GM04503 (cell line): Measurements from ENCODE around the gene VTCN1.
"Not testable (repeated sequence)": the region's sequence is repeated elsewhere in the genome, so short reads cannot be mapped to it uniquely, and the experiment has no call there.

Experiments used
- DNase-seq: peaks from one replicate; pipeline ENCODE4 v3.0.0-alpha.2; 2012; ENCODE audit warnings: low read depth

Gene VTCN1, protein sequence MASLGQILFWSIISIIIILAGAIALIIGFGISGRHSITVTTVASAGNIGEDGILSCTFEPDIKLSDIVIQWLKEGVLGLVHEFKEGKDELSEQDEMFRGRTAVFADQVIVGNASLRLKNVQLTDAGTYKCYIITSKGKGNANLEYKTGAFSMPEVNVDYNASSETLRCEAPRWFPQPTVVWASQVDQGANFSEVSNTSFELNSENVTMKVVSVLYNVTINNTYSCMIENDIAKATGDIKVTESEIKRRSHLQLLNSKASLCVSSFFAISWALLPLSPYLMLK

DNA sequence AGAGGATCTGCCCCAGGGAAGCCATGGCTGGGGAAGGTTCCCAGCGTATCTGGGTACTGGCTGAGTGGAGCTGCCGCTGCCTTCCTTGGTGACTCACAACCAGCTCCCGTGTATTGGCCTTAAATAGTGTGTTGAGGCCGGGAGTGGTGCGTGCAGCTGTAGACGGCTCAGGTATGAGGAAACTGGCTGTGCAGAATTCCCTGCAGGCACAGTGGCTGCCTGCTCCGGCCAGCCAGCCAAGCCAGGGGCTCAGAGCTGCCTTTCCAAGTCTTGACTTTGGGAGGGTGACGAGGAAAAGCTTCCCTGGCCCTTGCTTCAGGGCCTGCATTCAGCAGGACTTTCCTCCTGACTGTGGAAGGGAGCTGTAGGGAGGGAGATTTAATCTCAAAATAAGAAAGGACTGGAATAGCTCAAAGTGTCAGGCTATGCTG, at the start of gene VTCN1:
Gene VTCN1, minus strand, starts transcription at position 97 of the 431 bp plus-strand sequence. Its CDS starts 72 bp downstream, at position 25.
- DNase-seq: no peak

DNA sequence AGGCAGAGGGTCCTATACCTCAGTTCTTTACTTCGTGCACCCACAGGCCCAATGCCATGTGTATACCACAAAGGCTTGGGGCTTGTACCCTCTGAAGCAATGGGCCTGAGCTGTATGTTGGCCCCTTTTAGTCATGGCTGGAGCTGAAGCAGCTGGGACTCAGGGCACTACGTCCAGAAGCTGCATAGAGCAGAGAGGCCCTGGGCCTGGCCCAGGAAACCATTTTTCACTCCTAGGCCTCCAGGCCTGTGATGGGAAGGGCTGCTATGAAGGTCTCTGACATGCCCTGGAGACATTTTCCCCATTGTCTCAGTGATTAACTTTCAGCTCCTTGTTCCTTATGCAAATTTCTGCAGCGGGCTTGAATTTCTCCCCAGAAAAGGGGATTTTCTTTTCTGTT, 48.1 kb upstream of the VTCN1 start:
- DNase-seq: no peak

DNA sequence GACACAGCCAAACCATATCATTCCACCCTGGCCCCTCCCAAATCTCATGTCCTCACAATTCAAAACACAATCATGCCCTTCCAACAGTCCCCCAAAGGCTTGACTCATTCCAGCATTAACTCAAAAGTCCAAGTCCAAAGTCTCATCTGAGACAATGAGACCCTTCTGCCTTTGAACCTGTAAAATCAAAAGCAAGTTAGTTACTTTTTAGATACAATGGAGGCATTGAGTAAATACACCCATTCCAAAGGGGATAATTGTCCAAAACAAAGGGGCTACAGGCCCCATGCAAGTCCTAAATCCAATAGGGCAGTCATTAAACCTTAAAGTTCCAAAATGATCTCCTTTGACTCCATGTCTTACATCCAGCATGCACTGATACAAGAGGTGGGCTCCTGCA, 47.3 kb upstream of the VTCN1 start:
- DNase-seq: not testable (repeated sequence)

DNA sequence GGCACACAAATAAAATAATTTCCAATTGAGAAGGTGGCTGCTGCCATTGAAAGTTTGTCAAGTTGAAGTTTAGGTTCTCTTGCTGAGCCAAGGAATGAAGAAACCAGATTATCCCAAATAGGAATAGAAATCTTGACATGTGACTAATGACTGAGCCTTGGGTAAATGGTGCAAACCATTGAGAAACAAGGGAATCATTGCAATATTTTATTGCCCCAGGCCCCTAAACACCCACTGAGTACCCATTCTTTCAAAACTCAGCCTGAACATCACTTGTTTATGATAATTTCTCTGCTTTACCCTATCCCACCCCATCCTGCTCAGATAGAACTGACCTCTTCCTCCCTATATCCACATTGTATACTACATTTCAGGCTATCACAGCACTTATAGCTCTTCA, 46.6 kb upstream of the VTCN1 start:
- no peak for DNase-seq

DNA sequence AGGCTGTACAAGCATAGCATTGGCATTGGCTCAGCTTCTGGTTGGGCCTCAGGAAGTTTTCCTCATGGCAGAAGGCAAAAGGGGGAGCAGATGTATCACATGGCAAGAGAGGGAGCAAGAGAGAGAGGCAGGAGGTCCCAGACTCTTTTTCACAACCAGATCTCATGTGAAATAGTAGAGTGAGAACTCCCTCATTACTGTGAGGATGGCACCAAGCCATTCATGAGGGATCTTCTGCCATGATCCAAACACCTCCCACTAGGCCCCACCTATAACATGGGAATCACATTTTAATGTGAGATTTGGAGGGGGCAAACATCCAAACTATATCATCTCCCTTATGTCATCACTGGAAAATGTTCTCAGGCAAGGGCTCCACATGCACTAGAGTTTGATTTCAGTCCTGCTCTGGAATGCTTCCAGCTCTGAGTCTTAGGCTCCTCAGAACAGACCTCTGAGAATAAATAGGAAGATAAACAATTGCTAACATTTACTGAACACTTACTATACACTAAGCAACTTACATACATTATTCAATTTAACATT, 39.4 kb upstream of the VTCN1 start:
- DNase-seq: no peak

DNA sequence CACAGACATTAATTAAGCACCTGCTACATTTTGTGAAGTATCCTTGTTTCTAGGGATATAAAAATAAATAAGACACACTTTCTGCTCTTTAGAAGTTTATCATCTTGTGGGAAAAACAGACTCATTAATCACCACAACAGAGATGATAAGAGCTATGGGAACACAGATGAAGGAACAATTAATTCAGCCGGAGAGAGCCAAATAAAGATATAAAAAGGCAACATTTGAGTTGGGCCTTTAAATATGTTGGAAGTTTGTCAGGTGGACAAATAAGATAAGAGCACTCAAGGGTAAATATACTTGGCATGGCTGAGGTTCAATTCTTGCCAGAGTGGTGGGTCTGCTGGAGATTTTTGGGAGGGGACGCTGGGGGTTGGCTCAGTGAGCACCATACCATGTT, 34.2 kb upstream of the VTCN1 start:
- DNase-seq: no peak

DNA sequence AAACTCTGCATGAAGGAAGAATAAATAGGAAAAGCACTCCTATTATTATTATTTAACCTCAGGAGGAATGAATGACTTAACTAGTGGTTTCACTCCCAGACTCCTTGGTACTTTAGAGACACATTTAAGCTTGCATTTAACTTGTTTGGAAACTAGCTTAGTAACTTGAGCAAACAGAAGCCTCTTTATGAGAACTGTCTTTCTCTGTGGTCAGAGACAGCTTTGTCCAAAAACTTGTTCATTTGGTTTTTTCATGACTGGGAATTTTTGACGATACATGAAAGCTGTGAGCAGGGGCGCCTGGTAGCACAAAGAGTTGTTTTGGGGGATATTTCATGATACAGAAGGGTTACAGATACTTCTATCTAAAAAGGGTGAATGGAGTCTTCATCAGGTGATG, 33.6 kb upstream of the VTCN1 start:
- no peak for DNase-seq

DNA sequence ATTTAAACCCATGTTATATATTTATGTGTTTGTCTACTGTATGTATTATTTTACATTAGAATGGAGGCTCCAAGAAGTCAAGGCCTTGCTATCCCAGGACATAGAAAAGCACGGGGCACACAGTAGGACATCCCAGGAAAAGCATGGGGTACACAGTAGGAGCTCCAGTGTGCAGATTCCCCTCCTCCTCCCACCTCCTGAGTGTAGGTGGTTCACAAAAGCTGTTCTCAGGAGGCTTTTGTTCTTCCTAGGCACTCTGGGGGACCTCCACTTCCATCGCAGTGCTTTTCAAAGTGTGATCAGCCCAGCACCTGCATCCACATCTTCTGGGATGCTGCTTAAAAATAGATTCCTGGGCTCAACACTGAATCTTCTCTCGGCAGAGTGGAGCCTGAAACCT, 30.8 kb upstream of the VTCN1 start:
- DNase-seq: no peak

DNA sequence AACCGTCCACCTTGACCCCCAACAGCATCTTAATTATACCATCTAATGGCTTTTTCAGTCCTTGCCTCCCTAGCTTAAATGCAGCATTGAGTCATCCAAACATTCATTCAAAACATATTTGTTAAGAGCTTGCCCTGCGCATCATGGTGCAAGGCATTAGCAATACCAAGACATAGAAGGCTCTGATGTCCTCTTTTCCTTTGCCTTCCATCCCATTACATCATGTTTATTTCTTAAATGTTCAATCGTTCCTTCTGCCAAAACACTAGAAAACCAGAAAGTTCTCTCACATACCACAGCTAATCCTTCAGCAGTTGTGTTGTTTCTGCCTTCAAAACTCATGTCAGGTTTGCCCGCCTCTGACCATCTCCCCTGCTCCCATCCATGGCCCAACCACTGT, 29.8 kb upstream of the VTCN1 start:
- no peak for DNase-seq

DNA sequence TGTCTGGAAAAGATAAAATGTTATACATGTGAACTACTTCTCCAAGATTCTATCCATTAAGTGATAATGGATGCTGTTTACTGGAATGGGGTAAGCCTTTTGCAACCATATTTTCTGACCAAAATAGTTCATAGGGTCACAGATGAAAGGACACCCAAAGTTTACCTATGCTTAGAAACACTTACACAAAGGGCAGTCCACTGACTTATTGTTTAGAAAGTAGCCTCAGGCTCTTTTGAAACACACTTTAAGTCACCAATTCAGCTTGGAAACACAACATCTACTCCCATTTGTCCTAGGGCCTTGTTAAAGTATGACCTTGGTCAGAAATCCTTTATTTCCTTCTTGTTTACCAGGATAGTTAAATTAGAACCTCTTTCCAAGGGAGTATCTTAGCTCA, 28.7 kb upstream of the VTCN1 start:
- no peak for DNase-seq

DNA sequence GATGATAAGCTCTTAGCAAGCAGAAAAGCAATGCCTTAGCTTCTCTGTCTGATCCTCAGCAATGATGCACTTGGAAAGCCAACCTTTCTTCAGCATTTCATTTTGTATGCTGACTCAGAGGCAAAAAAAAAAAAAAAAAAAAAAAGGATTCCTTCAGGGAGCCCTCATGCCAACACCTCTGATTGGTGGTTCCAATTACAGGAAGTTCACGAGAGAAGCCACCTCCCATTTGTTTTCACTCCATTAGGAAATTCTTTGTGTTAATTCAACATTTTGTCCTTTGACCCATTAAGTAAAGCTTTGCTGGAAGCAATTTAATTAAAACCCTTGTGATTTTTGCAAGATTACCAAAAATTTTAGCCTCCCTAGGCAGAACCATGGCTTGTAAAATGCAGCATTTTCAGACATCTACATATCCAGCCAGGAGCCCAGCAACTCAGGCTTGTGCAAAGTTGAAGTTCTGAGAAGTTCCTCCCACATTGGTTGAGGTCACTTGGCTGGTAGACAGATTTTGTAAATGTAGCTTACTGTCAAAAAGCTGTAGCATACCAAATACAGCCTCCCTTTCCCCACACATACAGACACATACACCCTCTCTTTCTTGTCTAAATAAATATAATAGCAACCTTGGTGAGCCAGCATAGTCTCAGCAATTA, 27.1 kb upstream of the VTCN1 start:
- no peak for DNase-seq

DNA sequence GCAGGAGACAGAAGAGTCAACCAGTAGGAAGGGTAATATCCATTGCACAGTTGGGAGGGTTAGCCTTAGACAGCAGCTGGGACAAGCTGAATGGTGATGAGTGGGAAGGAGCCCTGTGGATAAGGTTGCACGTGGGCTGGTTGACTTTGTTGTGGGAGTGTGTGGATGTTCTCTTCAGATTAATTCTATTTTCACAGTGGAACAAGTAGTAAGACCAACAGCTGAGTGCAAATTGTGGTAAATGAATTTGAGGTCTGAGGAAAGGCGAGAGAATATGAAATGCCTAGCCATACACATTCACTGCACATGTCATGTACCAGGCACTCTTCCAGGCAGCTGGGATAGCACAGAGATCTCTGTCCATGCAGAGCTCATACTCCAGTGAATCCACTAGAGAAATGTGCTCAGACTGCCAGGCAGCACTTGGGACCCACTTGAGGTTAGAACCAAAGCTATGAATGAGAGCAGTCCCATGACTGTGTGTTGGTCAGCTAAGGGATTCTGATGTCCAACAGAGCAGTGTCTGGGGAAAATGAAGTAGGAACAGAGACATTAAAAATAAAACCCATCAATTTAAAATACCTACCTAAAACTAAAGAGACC, 25.2 kb upstream of the VTCN1 start:
- no peak for DNase-seq

DNA sequence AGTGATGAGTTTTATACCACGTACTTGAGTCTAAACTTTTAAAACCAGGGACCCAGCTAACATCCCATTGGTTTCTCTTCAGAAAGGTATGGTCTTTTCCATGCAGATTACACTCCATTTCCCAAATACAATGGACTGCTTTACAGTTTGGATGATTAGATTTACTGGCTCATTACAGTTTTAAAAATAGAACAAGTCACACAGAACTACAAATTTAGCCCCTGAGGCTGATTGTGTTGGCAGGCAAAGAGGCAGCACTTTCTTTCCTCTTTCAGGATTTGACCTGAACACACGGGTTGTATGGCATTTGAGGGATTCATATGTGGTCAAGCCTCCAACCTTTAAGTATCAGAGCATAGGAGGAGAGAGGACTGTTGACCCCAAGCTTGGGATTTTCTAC, 21.8 kb upstream of the VTCN1 start:
- DNase-seq: no peak

DNA sequence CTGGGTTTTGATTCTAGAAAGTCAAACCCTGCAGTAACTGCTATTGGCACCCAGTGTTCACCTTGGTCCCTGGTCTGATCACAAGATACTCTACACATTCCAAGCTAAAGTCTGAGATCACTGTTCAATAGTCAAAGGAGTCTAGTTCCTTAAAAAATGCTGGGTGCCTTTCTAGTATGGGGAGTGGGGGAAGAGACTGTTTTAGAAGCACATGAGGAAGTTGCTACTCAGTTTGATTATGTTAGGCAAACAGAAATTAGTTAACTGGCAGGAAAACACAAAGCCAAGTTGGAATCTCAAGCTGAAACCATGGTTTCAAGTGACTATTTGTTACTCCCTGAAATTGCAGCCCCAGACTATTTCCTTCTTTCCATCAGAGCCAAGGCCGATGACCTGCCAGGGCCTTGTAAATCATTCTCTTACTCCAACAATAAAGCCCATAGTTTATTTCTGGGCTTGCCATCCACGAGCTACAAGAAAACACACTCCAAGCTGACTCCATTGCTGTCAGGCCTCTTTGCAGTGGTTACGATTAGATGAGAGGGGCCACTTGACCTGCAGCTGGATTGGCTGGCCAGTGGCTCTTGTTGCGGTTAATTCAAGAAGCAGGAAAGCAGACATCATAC, 21.1 kb upstream of the VTCN1 start:
- DNase-seq: no peak

DNA sequence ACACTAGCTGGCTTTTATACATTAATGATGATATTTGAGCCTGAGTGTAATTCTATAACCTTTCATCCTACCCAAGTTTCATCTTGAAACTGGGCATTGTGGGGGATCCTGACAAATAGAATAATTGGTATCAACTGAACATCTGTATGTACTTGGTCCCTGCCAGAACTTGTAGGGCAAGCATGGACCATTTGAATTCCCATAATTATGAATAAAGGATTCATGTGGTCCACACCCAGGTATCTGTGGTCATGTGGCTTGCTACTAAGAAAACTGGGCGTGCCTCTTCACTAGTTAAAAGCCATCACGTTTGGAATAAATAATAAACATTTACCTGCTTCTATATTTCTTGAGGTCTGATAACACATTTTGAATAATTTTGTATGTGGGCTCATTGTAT, 20.6 kb upstream of the VTCN1 start:
- DNase-seq: no peak

DNA sequence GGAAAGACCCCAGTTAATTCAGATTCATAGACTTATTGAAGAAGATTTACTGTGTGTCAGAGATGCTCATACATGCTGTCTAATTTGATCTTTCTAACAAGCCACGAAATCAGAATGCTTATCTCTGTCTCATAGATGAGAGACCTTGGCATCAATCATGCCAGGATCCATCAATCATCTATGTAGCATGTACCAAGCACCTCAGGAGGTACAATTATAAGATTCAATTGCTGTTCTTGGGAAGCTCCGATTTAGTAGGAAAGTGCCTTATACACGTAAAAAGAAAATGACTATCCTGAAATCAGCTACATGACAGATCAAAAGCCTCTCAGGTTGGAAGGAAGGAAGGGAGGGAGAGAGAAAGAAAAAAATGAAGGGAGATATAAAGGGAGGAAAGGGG, 18.5 kb upstream of the VTCN1 start:
- DNase-seq: no peak

DNA sequence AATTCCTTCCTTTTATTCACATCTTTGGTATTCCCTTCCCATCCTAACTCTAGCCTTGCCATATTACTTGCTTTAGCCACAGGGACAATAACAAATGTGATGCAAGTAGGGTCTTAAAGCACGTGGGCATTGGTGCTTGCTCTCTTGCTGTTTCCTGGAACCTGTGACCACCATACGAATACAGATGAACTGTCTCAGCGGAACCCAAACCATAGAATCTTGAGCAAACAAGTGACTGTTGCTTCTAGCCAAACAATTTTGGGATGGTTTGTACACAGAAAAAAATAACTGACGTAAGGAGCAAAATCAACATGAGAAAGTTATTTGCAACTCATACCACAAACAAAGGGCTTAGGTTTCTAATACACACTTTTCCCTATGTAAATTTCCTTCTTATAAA, 15.2 kb upstream of the VTCN1 start:
- no peak for DNase-seq

DNA sequence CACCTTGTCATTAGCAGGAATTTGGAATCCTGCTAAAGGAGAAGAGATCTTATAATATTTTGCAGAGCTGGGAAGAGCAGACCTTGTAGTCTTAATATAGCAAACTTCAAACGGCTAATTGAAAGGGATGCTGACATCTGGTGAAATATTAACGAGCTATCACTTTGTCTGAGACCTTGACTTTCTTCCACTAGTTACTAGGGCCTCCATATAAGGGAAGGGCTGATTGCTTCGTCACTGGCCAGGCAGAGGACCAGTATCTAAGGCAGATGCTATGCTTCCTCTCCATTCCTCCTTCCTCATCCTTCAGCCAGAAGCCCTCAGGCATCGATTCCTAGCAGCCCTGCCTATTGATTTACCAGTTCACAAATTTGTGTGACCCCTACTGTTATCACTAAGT, 6.0 kb upstream of the VTCN1 start:
- DNase-seq: no peak

DNA sequence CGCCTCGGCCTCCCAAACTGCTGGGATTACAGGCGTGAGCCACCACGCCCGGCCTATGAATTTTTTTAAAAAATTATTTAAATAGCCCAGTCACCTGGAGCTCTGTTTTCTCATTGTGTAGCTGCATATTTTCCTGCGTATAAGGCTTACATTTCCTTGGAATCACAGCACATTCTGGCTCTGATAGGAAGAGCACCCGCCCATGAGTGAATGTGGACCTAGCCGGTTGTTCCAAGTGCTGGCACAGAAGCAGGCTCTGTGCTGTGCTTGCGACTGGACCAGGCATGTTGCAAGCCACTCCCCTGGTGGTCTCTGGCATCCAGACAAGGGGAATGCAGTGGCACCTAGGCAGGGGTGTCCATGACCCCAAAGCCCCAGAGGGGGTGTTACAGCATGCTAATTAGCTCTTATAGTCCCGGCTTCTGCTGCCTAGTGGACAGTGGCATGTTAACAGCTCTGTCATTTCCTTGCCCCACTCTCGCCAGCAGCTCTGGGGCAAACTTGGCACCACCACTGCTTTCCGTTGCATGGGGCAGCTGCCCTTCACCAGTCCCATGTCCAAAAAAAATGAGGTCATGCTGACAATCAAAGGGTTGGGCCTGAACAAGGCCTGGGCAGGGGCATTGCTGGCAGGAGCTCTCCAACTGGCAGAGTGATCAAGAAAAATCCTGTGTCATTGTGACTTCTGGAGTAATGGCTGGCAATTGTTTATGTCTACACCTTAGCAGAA, 5.2 kb upstream of the VTCN1 start:
- no peak for DNase-seq

DNA sequence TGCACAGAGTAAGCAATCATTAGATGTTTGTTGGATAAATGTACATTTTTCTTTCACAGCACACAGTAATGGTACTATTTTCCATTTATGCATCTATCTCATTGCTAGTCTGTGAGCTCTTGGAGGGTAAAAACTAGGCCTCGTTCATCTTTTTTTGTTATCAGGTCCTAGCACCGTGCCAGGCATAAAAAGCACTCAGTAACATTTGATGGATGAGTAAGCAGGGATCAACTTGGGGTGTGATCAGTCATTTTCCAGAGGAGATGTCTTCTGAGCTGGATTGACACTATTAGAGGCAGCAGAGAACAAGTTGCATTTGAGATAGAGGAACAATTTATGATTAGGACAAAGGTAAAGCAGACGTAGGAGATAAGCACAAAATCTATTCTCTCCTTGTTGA, 4.3 kb upstream of the VTCN1 start:
- no peak for DNase-seq

DNA sequence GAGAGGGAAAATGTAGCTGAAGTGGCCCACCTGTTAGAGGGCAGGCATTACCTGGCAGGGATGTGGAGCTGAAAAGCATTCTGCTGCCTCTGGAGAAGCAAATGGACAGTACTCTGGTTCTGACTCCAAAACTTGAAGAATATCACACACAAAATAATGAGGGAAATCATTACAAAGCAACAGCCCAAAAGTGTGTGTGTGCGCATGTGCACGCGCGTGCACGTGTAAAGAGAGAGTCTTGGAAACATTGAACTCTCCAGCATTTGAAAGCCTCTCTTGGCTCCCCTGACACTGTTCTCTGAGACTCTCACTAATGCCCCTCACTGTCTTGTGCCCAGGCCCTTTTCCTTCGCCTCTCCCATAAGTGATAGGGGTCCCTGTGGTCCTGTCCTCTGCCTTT, 2.3 kb upstream of the VTCN1 start:
- no peak for DNase-seq

DNA sequence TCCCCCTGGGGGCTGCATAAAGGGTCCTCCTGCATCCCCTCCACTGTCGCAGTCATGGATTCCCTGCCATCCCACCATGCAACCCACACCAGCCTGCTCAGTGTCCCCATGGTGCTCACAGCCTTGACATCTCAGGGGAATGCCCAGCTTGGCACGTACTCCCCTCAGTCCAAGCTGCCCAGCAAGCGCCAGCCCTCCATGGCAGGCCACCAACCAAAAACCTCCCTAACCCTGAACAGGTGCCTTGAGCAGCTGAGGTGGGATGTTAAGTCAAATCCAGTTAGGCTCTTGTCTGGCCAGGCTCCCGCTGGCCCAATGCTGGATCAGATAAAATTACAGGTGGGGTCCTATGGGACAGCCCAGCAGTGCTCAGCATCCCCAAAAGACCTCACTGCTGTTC, 341 bp downstream of the VTCN1 start:
- no peak for DNase-seq
